G401.6 (cell line): Measurements from ENCODE around the gene GSE1.

ENCODE experiments used
- FAIRE-seq: peaks from 2 replicates; lab custom pipeline; 2012; peaks lifted over from hg19 to GRCh38; lab: Jason Lieb, UNC

Gene GSE1

DNA sequence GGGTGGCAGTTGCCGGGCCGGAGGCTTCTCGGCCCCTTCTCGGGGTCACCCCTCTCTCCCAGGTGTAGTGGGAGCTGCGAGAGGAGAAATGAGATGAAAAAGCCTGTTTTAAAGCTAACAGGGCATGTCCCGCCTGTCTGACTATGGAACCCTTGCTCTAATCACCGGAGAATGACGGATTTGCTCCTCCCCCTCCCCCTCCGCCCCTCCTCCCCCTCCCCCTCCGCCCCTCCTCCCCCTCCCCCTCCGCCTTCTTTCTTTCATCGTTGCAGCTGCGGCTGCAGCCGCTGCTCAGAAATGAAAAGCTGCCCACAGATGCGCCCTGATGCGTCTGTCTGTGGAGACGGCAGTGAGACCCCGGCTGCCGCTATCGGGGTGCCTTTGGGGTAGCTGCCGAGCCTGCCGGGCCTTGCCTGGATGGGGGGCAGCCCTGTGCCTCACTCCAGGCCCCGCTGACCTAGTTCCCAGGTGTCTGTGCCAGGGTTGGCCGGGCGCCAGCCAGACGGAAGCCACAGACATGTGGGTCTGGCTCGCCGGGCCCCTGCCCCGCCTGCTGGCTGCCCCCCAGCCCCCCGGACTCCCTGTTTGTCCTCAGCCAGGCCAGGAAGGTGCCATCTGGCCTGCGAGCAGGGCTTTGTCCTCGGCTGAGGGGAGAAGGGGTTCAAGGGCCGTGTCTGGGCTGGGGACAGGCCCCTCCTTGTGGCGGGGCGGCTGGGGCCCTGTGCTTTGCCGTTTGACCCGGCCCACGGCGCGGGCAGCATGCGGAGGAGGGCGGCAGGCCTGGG, 37.9 kb downstream of the GSE1 start:
- no peak for FAIRE-seq

- no peak for FAIRE-seq
Observed at GRCh38 chr16:85651629-85652430, 38.7 kb downstream of the GSE1 start.

DNA sequence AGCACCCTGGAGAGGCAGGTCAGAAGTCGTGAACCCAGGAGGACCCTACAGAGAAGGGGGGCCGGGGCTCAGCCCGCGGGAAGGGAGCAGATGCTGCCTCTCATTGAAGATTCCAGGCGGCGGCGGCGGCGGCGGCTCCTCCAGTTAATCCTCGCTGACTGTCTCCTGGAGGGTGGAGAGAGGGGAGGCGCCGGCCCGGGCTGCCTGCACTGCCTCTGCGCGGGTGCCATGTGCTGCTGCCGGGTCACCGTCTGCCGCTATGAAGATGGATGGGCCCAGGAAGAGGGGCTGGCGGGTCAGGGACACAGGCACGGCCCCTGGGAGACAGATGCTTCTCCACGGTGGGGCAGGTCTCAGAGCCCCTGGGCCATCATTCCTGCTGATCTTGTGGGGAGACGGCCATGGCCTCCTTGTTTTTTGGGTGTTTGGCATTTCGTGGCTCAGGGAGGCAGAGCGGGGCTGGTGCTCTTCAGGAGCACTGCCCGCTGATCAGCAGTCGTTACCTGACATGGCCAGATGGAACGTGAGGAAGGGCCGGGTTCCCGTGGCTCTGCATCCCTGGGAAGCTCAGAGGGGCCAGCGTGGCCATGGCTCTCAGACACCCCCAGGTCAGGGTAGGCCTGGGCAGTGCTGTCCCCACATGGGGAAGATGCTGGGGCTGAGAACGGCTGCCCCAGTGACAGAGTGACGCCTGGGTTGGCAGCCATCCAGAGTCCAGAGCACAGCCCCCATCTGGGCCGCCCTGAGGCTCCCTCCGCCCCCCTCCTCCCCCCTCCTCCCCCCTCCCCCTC, 39.5 kb downstream of the GSE1 start:
- no peak for FAIRE-seq

DNA sequence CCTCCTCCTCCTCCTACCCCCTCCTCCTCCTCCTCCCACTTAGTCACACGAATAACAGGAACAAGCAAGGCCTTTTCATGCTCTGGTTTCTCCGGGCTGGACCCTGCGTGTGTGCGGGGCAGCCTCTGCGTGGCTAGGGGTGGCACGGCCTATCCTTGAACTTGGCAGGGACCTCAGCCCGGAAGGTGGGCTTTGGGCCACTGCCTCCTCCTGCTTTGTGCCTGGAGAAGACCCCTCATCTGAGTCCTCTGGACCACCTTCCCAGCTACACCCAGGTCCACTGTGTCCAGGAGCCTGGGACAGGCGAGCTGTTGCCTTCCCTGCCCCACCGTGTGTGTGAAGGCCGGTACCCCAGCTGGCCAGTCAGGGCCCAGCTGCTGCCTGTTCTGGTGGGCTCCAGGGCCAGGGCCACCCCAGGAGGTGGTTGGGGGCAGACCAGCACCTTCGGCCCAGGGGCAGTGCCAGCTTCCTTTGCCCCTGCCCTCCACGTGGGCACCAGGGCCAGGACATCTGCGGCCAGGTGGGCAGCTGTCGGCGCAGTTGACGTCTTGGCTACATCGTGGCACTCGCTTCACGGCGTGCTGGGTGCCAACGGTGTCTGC, 40.3 kb downstream of the GSE1 start:
- FAIRE-seq: no peak

DNA sequence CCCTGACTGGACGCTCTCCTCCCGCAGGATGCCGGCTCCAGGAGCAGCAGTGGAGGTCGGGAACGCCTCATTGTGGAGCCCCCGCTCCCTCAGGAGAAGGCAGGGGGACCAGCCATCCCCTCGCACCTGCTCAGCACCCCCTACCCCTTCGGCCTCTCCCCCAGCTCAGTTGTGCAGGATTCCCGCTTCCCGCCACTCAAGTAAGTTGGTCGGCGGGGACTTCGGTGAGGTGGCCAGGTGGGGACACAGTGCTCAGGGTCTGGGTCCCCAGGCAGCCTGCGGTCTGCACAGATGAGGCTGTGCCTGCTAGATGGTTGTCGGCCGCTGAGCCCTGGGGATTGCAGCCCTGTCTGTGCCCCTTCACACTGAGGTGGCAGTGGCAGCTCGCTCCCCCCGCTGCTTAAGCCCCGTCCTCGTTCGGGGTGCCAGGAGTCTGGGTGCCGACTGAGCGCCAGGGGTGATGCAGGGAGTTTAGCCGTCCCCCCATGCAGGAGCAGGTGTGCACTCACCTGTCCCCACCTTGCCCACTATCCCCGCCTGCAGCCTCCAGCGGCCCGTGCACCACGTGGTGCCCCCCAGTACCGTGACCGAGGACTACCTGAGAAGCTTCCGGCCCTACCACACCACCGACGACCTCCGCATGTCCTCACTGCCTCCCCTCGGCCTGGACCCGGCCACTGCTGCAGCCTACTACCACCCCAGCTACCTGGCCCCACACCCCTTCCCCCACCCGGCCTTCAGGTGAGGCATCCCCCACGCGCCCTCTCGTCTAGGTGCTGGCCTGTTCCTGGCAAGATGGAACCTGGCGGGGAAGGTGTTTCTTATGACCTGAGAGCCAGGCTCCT, 41.4 kb downstream of the GSE1 start:
- FAIRE-seq: no peak

GRCh38 chr16:85655216-85656129, 42.4 kb downstream of the GSE1 start:
- FAIRE-seq: no peak

GRCh38 chr16:85656351-85657266, 43.5 kb downstream of the GSE1 start:
- no peak for FAIRE-seq

GRCh38 chr16:85657267-85657650, 44.1 kb downstream of the GSE1 start:
- FAIRE-seq: no peak

DNA sequence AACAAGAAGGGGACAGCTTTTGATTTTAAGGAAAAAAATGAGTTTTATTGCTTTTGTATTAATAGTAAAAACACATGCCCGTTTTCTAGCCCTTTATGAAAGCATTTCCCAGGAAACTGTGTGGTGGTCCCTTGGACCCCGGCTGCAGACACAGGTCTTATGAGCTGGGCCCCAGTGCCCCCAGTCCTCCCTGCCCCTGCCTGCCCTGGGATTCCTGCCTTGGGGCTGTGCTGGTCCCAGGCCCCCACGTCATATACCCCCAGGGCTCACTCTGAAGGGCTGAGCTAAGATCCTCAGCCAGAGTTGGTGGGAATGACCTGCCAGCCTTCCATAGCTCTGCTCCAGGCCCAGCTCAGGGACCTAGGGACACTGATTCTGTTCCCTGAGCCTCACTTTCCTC, 44.9 kb downstream of the GSE1 start:
- FAIRE-seq: no peak

GRCh38 chr16:85658504-85659326, 45.6 kb downstream of the GSE1 start:
- FAIRE-seq: no peak

- no peak for FAIRE-seq
Observed at GRCh38 chr16:85659336-85659735, 46.2 kb downstream of the GSE1 start.

- FAIRE-seq: no peak
Observed at GRCh38 chr16:85659805-85660511, 46.8 kb downstream of the GSE1 start.

GRCh38 chr16:85660843-85661739, 48.0 kb downstream of the GSE1 start:
- no peak for FAIRE-seq

DNA sequence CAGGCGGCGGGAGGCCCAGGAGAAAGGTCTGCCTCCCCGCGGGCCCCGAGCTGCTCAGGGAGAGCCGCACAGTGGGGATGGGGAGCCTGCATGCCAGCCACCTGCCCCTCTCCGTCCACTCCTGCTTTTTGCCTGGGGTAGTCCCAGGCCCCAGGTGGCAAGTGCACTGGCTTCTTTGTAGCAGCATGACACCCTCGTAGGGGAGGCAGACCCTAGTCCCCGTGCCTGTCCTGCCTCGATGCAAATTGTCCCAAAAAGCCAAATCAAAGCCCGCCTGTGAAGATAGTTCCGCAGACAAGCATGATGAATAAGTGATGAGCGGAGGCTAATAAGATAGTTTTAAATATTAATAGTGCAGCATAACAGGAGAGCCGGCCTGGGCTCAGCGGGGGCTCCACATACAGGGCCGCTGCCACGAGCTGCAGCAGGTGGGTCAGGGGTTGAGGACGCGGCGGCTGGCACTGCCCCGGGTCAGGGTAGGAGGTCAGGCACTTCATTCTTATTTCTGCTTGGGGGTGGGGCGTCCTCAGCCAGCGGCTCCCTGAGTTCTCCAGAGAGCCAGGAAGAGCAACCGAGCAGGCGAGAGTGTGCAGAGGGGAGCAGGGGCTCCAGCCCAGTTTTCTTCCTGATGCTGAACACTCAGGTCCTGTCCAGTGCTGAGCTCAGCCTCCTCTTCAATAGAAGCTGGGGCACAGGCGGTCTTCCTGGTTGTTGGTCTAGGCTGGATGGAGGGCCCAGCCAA, 48.8 kb downstream of the GSE1 start:
- FAIRE-seq: no peak

DNA sequence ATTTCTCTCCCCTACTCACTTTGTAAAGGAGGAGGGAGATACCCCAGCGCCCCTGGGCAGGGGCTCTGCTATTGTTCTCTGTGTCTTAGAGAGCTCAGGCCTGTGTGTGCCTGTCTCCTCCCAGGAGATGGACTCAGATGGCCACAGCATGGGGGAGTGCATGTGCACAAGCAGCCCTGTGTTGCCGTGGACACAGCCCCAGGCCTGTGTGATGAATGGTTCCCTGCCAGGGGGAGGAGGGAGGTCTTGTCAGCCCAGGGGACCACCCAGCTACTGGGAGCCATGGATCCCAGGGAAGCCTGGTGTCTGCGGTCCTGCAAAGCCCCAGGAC, 49.3 kb downstream of the GSE1 start:
- no peak for FAIRE-seq
